RWPE2 (cell line): ENCODE data around the gene THSD4.

ENCODE experiments used
- ATAC-seq: fragments of 200-7000 bp; cut with Tn5 transposase; 3 replicates; pipeline ENCODE4 v1.9.1; 2021; ENCODE audit warnings: low read depth
- DNase-seq: peaks from one replicate; pipeline ENCODE4 v3.0.0-alpha.2; 2020; ENCODE audit warnings: low spot score
- H3K27ac ChIP-seq: fragments of 450-650 bp; 2 replicates; pipeline ENCODE4 v1.5.1; 2017; ENCODE audit warnings: mild to moderate bottlenecking; ENCODE audit not compliant: poor library complexity, severe bottlenecking
- H3K27me3 ChIP-seq: fragments of 250-450 bp; sonication (Bioruptor Pico); 2 replicates; pipeline ENCODE4 v1.5.1; 2021; ENCODE audit warnings: mild to moderate bottlenecking, moderate library complexity; ENCODE audit not compliant: insufficient read depth, poor library complexity, severe bottlenecking
- H3K36me3 ChIP-seq: fragments of 250-450 bp; sonication (Bioruptor Pico); 2 replicates; pipeline ENCODE4 v1.5.1; 2020; ENCODE audit warnings: low read depth, mild to moderate bottlenecking, moderate library complexity
- H3K4me1 ChIP-seq: fragments of 250-450 bp; sonication (Bioruptor Pico); 2 replicates; pipeline ENCODE4 v1.5.1; 2021; ENCODE audit warnings: mild to moderate bottlenecking, moderate library complexity; ENCODE audit not compliant: insufficient read depth, poor library complexity, severe bottlenecking
- H3K4me3 ChIP-seq: fragments of 250-450 bp; sonication (Bioruptor Pico); 2 replicates; pipeline ENCODE4 v1.5.1; 2021; ENCODE audit warnings: mild to moderate bottlenecking, moderate library complexity; ENCODE audit not compliant: severe bottlenecking
- H3K9me3 ChIP-seq: fragments of 250-450 bp; sonication (Bioruptor Pico); 2 replicates; pipeline ENCODE4 v1.5.1; 2021; ENCODE audit warnings: mild to moderate bottlenecking, moderate library complexity; ENCODE audit not compliant: severe bottlenecking
- TF ChIP-seq, protein P1 (sequence below): fragments of 450-650 bp; IDR thresholded peaks from one replicate; pipeline ENCODE4 v1.5.1; 2017; ENCODE audit warnings: mild to moderate bottlenecking, moderate library complexity; ENCODE audit not compliant: poor library complexity, severe bottlenecking

THSD4 gene

DNA sequence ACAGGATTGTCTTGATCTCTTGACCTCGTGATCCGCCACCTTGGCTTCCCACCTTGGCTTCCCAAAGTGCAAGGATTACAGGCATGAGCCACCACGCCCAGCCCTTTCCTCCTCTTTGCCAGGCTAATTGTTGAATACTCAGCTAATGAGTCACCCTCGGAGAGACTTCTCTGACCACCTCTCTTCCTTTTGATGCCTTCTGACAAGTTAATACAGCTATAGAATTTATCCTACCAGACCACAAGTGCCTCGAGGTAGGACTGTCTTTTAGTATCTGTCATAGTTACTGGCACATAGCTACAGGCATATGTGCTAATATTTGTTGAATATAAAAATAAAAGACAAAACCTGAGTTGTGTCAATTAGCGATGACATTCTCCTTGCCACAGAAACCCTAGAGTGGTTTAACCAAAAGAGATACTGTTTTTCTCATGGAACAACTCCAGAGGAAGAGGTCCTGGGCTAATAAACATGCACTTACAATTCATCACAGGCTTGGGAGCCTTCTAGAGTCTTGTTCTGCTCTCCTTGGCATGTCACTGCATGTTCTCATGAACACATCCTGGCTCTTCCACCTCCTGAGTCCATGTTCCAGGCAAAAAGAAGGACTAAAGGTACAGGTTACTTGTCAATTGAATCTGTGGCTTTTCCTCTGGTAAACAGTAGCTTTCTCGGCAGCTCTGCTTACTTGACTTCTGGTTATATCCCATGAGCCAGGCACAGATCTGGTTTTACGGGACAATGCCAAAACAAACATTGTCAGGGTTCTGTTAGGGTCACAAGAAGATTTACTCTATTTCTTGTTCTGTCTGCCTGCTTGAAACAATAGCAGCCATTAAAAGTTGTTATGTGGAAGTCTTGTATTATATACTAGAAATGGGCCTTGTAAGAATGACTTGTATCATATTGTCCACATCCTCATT, 332.3 kb downstream of the THSD4 start:
- DNase-seq (peak; percentile 98), ATAC-seq (peak; percentile 76)
- H3K4me1 ChIP-seq = peaks cover 58% of the 10 kb centered on the region
- H3K27ac ChIP-seq = peak overlapping the region; percentile 100
- H3K4me3 ChIP-seq = no peak overlapping the region
- H3K9me3 ChIP-seq = no peaks in the 10 kb centered on the region
- peaks cover 10% of the 10 kb centered on the region; the same call in 1 of the 2 replicates for H3K36me3 ChIP-seq
- TF ChIP-seq, protein P1, sequence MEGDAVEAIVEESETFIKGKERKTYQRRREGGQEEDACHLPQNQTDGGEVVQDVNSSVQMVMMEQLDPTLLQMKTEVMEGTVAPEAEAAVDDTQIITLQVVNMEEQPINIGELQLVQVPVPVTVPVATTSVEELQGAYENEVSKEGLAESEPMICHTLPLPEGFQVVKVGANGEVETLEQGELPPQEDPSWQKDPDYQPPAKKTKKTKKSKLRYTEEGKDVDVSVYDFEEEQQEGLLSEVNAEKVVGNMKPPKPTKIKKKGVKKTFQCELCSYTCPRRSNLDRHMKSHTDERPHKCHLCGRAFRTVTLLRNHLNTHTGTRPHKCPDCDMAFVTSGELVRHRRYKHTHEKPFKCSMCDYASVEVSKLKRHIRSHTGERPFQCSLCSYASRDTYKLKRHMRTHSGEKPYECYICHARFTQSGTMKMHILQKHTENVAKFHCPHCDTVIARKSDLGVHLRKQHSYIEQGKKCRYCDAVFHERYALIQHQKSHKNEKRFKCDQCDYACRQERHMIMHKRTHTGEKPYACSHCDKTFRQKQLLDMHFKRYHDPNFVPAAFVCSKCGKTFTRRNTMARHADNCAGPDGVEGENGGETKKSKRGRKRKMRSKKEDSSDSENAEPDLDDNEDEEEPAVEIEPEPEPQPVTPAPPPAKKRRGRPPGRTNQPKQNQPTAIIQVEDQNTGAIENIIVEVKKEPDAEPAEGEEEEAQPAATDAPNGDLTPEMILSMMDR = no peak
- H3K27me3 ChIP-seq = no peaks in the 10 kb centered on the region

DNA sequence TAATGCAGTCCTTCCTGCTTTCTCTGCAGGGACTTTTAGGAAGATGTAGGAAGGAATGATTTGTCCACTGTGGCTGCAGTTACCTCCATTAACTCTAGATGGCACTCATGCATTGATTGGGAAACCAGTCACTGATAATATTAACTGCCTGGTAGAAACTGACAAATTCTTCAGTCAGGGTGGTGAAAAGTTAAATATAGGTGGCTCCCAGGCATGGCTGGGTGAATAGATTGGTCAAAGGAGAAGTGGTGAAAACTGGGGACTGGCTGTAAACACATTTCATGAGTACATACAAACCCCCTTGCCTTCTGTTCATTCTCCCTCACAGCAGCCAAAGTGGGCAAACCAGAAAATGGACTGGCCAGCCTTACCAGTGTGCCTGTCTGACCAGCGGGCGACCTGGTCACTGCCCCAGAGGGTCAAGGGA, 333.4 kb downstream of the THSD4 start:
- ATAC-seq = no peak
- TF ChIP-seq, protein P1 = peak; percentile 100
- Histone ChIP-seq H3K9me3 (no peaks in the 10 kb centered on the region), H3K36me3 (peaks cover 10% of the 10 kb centered on the region; the same call in 1 of the 2 replicates), H3K4me3 (no peak overlapping the region), H3K27me3 (no peaks in the 10 kb centered on the region), H3K4me1 (peaks cover 52% of the 10 kb centered on the region), H3K27ac (peak overlapping the region; percentile 100)
- DNase-seq = no peak

DNA sequence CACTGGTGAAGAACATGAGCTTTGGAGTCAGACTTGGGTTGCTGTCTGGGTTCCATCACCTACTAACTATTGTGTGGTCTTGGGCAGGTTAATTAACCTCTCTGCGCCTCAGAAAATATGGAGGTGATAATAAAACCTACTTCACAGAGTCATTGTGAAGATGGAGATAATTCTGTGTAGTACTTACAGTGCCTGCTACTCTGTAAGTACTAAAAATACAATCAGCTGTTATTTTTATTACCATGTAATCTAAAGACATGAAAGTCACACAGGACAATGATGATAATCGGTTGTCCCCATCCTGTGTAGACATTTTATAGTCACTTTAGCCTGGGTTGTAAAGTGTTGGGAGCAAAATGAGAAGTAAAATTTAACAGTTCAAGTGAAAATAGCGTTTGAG, 334.1 kb downstream of the THSD4 start:
- TF ChIP-seq, protein P1 = no peak
- no peaks in the 10 kb centered on the region for H3K9me3 ChIP-seq
- H3K4me3 ChIP-seq = no peak overlapping the region
- no peak for ATAC-seq
- DNase-seq = no peak
- no peaks in the 10 kb centered on the region for H3K27me3 ChIP-seq
- H3K4me1 ChIP-seq = peaks cover 45% of the 10 kb centered on the region
- peaks cover 7% of the 10 kb centered on the region; the same call in 1 of the 2 replicates for H3K36me3 ChIP-seq
- H3K27ac ChIP-seq = peak overlapping the region; percentile 100

DNA sequence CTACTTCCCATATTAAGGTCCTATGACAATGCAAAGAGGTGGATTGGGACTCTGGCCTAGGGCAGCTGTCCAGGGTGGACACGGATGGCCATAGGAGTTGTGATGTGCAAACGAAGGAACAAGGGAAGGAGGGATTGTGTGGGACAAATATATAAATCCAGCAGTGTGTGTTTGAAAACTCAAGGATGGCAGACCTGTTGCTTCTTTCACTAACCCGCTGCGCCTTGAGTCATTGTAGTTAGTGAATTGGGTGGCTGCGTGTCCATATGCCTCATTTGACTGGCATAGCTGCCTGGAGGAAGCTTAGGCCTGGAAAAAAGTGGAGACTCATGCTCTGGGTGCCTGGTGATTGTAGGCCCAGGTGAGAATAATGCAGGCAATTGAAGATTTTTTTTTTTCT, 334.7 kb downstream of the THSD4 start:
- H3K27ac ChIP-seq = peak overlapping the region; percentile 100
- TF ChIP-seq, protein P1 = no peak
- peaks cover 44% of the 10 kb centered on the region for H3K4me1 ChIP-seq
- H3K36me3 ChIP-seq = peaks cover 4% of the 10 kb centered on the region; the same call in 1 of the 2 replicates
- no peak overlapping the region for H3K4me3 ChIP-seq
- no peak for DNase-seq
- ATAC-seq = no peak
- no peaks in the 10 kb centered on the region for H3K27me3 ChIP-seq
- no peaks in the 10 kb centered on the region for H3K9me3 ChIP-seq

DNA sequence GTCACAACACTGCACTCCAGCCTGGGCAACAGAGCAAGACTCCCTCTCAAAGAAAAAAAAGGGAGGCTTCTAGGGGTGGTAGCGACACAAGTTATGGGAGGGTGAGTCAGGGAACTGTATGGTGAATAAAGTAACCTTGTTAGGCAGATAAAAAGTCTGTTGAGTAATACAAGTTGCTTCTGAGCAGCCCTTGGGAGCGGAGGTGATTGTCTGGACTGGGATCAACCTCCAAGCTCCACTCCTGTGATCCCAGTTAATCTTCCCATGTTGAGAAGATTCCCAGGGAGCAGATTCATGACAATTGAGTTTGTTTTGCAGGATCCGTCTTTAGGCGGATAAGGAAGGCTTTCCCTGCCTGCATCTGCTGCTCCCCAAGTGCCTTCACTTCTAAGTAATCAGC, 335.9 kb downstream of the THSD4 start:
- DNase-seq (no peak), ATAC-seq (no peak)
- H3K36me3 ChIP-seq = peaks cover 4% of the 10 kb centered on the region; the same call in 1 of the 2 replicates
- H3K27me3 ChIP-seq = no peaks in the 10 kb centered on the region
- no peak overlapping the region for H3K27ac ChIP-seq
- no peaks in the 10 kb centered on the region for H3K9me3 ChIP-seq
- H3K4me1 ChIP-seq = peaks cover 40% of the 10 kb centered on the region
- TF ChIP-seq, protein P1 = no peak
- H3K4me3 ChIP-seq = no peak overlapping the region
